Measurements from ENCODE around the gene CWF19L1.
"Not testable (repeated sequence)": the region's sequence is repeated elsewhere in the genome, so short reads cannot be mapped to it uniquely, and the experiment has no call there.

CWF19L1 gene

DNA sequence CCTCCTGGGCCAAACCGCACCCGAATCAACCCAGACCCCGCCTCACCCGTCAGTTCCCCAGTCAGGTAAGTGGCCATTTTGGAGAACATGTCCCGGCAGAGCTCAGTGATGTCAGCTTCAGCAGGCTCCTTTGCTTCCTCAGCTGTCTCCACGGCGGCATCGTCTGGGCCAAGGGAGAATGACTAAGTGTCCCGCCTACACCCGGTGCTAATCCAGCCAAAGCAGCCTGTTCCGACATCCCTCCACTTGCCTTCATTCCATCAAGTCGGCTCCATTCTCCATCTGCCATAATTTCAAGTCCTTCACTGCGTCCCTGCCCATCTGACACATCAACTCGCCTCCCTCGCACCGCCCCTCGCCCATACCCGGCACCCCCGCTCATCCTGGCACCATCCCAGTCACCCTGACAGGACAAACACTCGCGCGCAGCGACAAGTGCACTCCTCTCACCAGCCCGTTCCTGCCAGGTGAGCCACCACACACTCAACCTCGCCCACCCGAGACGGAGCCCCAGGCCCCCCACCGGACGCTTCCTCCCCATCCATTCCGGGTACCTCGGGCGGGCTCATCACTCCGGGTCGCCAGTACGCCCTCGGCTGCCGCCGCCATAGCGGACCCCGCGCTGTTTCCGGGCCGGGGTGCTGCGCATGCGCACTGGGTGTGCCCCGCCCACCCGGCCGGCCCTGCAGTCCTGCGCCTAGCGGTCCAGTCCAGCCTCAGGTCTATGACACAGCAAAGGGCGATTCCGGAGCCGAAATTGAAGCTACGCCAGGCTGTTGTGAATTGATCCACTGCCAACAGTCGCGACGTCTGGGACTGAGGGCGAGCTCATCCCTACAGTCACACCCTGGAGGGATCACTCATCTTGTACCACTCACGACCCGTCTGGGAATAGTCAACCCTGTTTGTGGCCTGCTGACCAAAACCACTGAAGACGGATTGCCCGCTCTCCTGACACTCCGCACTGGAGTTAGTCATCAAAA lies 18.9 kb upstream of the CWF19L1 start, which contains the start of gene BLOC1S2:
BLOC1S2 (minus strand) TSS at position 630 of the 983 bp plus-strand sequence; CDS start at position 609, 21 bp downstream.
- no peaks in the 10 kb centered on the region for H3K36me3 Mint-ChIP-seq
- ATAC-seq: peak; percentile 92
- H3K4me3 Mint-ChIP-seq: peak within 1 kb of the TSS; percentile 99
- peak; percentile 97 for DNase-seq (ENCODE audit: low spot score in 2 of 2)
- peaks cover 31% of the 10 kb centered on the region for H3K4me1 Mint-ChIP-seq
- H3K9me3 Mint-ChIP-seq: no peaks in the 10 kb centered on the region
- peak within 1 kb of the TSS; percentile 99 for H3K27ac Mint-ChIP-seq

- H3K4me3 Mint-ChIP-seq: peak overlapping the region; percentile 99
- H3K4me1 Mint-ChIP-seq: peaks cover 31% of the 10 kb centered on the region
- H3K36me3 Mint-ChIP-seq; H3K9me3 Mint-ChIP-seq; DNase-seq (ENCODE audit: low spot score in 2 of 2); ATAC-seq: not testable (repeated sequence)
- peak overlapping the region; percentile 99 for H3K27ac Mint-ChIP-seq
These were observed 17.9 kb upstream of the CWF19L1 start for GRCh38 chr10:100285326-100285725.

DNA sequence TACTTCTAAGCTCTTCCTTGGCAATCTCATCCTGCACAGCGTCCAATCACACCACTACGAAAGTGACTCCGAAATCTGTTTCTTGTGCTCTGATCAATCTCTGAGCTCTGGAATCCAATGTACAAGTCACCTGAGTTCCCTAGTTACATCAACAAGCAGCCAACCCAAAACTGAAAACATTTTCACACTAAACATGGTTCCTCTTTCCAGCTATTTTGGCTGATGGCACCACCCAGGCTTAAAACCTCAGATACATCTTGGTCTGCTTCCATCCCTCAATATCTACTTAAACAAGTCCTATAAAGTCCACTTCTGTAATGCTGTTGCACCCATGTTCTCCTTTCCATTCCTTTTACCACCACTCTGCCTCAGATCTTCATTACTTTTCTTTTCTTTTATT lies 15.5 kb upstream of the CWF19L1 start:
- Mint-ChIP-seq H3K4me1 (peaks cover 31% of the 10 kb centered on the region), H3K9me3 (no peaks in the 10 kb centered on the region), H3K27ac (no peak overlapping the region), H3K36me3 (peaks cover 29% of the 10 kb centered on the region), H3K4me3 (no peak overlapping the region)
- ATAC-seq (no peak), DNase-seq (ENCODE audit: low spot score in 2 of 2) (no peak)

GRCh38 chr10:100276971-100277370 lies 9.5 kb upstream of the CWF19L1 start:
- H3K4me1 Mint-ChIP-seq; H3K9me3 Mint-ChIP-seq; H3K4me3 Mint-ChIP-seq; DNase-seq (ENCODE audit: low spot score in 2 of 2); ATAC-seq; H3K27ac Mint-ChIP-seq: not testable (repeated sequence)
- H3K36me3 Mint-ChIP-seq: peaks cover 68% of the 10 kb centered on the region

DNA sequence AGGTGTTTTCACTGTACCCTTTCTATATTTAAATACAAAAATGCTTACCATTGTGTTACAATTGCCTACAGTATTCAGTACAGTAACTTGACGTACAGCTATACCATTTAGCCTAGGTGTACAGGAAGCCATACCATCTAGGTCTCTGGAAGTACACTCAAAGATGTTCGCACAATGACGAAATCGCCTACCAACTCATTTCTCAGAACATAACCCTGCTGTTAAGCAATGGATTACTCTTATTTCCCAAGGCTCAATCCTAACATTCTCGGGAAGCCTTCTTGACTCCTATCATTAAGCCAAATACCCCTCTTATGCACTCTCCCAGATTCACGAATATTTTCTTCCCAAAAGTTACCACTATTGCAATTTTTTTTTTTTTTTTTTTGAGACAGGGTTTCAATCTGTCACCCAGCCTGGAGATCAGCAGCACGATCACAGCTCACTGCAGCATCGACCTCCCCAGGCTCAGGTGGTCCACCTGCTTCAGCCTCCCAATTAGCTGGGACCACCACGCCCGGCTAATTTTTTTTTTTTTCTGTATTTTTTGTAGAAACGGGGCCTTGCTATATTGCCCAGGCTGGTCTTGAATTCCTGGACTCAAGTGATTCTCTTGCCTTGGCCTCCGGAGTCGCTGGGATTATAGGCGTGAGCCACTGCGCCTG lies 1.5 kb downstream of the CWF19L1 start:
- peaks cover 32% of the 10 kb centered on the region for H3K4me1 Mint-ChIP-seq
- H3K27ac Mint-ChIP-seq: peak overlapping the region; percentile 99
- no peak for ATAC-seq
- no peaks in the 10 kb centered on the region for H3K9me3 Mint-ChIP-seq
- peak overlapping the region; percentile 97 for H3K4me3 Mint-ChIP-seq
- DNase-seq (ENCODE audit: low spot score in 2 of 2): no peak
- H3K36me3 Mint-ChIP-seq: peaks cover 42% of the 10 kb centered on the region

DNA sequence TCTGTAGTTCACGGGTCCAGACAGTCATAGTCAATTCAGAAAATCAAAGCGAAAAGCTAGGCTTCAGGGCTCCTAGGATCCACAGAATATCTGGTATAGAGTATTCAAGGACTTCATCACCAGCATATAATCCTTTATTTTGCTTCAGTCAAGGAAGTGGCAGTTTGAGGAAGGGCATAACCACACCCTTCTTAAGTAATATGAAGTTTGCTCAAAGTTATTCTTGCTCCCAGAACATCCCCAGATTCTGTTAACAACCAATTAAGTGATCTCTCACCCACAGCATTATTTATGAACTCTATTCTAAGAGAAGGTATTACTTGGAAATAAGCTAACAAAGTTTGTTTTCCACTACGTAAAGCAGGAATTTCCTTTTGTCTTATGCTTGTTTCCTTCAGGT lies 13.2 kb downstream of the CWF19L1 start:
- Mint-ChIP-seq H3K36me3 (peaks cover 100% of the 10 kb centered on the region), H3K4me3 (no peak overlapping the region), H3K4me1 (peaks cover 6% of the 10 kb centered on the region), H3K9me3 (no peaks in the 10 kb centered on the region), H3K27ac (no peak overlapping the region)
- no peak for DNase-seq (ENCODE audit: low spot score in 2 of 2)
- no peak for ATAC-seq

- Mint-ChIP-seq H3K27ac (no peak overlapping the region), H3K9me3 (no peaks in the 10 kb centered on the region), H3K36me3 (peaks cover 100% of the 10 kb centered on the region), H3K4me3 (no peak overlapping the region), H3K4me1 (no peaks in the 10 kb centered on the region)
- DNase-seq (ENCODE audit: low spot score in 2 of 2) (no peak), ATAC-seq (no peak)
These were observed 14.4 kb downstream of the CWF19L1 start for GRCh38 chr10:100253041-100253440.

DNA sequence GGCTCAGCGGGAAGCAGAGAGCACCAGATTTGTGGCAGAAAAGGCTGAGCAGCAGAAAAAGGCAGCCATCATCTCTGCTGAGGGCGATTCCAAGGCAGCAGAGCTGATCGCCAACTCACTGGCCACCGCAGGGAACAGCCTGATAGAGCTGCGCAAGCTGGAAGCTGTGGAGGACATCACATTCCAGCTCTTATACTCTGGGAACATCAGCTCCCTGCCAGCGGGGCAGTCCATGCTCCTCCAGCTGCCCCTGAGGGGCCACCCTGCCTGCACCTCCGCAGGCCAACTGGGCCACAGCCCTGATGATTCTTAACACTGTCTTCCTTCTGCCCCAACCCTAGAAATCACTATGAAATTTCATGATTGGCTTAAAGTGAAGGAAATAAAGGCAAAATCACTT lies 18.6 kb downstream of the CWF19L1 start:
- DNase-seq (ENCODE audit: low spot score in 2 of 2): no peak
- Mint-ChIP-seq H3K9me3 (no peaks in the 10 kb centered on the region), H3K4me3 (no peak overlapping the region), H3K27ac (peak overlapping the region; percentile 17), H3K36me3 (peaks cover 98% of the 10 kb centered on the region), H3K4me1 (no peaks in the 10 kb centered on the region)
- ATAC-seq: no peak

GRCh38 chr10:100245484-100246220 lies 21.8 kb downstream of the CWF19L1 start:
- DNase-seq (ENCODE audit: low spot score in 2 of 2) (no peak), ATAC-seq (no peak)
- Mint-ChIP-seq H3K4me3 (no peak overlapping the region), H3K36me3 (peaks cover 98% of the 10 kb centered on the region), H3K4me1 (no peaks in the 10 kb centered on the region), H3K27ac (no peak overlapping the region), H3K9me3 (no peaks in the 10 kb centered on the region)

DNA sequence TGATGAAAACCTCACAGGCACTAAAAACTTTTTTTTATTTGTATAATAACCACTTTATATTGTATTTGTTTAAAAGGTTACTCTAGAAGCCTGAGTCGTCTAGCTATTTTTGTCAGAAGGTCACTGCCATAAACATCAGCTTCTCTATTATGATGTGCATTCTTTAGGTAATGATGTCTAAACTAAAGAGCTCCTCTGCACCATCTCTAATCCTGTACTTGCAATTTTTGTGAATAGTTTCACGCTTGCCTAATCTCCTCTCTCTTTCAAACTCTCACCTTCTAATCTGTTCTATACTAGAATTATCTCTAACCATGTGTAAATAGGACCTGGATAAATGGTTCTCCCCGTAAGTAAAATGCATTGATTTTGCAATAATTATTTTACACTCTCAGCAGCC lies 27.6 kb downstream of the CWF19L1 start:
- no peak overlapping the region for H3K4me3 Mint-ChIP-seq

DNA sequence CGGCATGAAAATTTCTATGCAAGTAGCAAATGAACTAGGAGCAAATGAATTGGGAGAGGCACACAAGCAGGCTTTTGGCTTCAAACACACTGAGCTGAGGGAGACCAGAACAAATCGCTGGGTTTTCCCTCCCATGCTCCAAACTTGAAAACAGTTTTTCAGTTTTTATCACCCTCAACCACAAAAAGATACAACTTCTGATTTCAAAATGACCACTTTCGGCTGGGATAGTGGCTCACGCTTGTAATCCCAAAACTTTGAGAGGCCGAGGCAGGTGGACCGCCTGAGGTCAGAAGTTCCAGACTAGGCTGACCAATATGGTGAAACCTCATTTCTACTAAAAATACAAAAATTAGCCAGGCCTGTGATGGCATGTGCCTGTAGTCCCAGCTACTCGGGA lies 29.0 kb downstream of the CWF19L1 start:
- DNase-seq (ENCODE audit: low spot score in 2 of 2) (no peak), ATAC-seq (peak; percentile 51)
- Mint-ChIP-seq H3K27ac (no peak overlapping the region), H3K4me3 (no peak overlapping the region), H3K9me3 (no peaks in the 10 kb centered on the region), H3K36me3 (peaks cover 97% of the 10 kb centered on the region), H3K4me1 (no peaks in the 10 kb centered on the region)

More for the DNA sequence above, 27.6 kb downstream of the CWF19L1 start:
- Mint-ChIP-seq H3K27ac (no peak overlapping the region), H3K4me1 (no peaks in the 10 kb centered on the region), H3K36me3 (peaks cover 100% of the 10 kb centered on the region), H3K9me3 (no peaks in the 10 kb centered on the region)
- no peak for DNase-seq (ENCODE audit: low spot score in 2 of 2)
- ATAC-seq: no peak

GRCh38 chr10:100232101-100232500 lies 35.3 kb downstream of the CWF19L1 start:
- no peak for ATAC-seq
- H3K9me3 Mint-ChIP-seq: no peaks in the 10 kb centered on the region
- no peak for DNase-seq (ENCODE audit: low spot score in 2 of 2)
- H3K4me1 Mint-ChIP-seq: peaks cover 27% of the 10 kb centered on the region
- H3K4me3 Mint-ChIP-seq: no peak overlapping the region
- H3K36me3 Mint-ChIP-seq: peaks cover 77% of the 10 kb centered on the region
- no peak overlapping the region for H3K27ac Mint-ChIP-seq

GRCh38 chr10:100229819-100230422 lies 37.5 kb downstream of the CWF19L1 start:
- DNase-seq (ENCODE audit: low spot score in 2 of 2) (no peak), ATAC-seq (no peak)
- Mint-ChIP-seq H3K36me3 (peaks cover 60% of the 10 kb centered on the region), H3K4me1 (peaks cover 34% of the 10 kb centered on the region), H3K4me3 (peak overlapping the region; percentile 78), H3K9me3 (no peaks in the 10 kb centered on the region), H3K27ac (peak overlapping the region; percentile 74)

- ATAC-seq (no peak), DNase-seq (ENCODE audit: low spot score in 2 of 2) (no peak)
- Mint-ChIP-seq H3K4me1 (peaks cover 20% of the 10 kb centered on the region), H3K9me3 (no peaks in the 10 kb centered on the region), H3K27ac (no peak overlapping the region), H3K4me3 (no peak overlapping the region), H3K36me3 (peaks cover 68% of the 10 kb centered on the region)
These were observed 43.6 kb downstream of the CWF19L1 start for GRCh38 chr10:100223879-100224278.

- Mint-ChIP-seq H3K27ac (no peak overlapping the region), H3K4me1 (peaks cover 10% of the 10 kb centered on the region), H3K9me3 (no peaks in the 10 kb centered on the region), H3K36me3 (peaks cover 79% of the 10 kb centered on the region), H3K4me3 (no peak overlapping the region)
- DNase-seq (ENCODE audit: low spot score in 2 of 2): no peak
- ATAC-seq: no peak
These were observed 44.9 kb downstream of the CWF19L1 start for GRCh38 chr10:100222529-100222928.
